Measurements from ENCODE around the gene CARNS1.

Gene CARNS1

GRCh38 chr11:67409261-67409666 lies 6.2 kb upstream of the CARNS1 start:
- H3K4me2 ChIP-seq (ENCODE audit: low read depth, low read length, poor library complexity, severe bottlenecking) = peak overlapping the region; percentile 48

GRCh38 chr11:67409781-67410368 lies 5.6 kb upstream of the CARNS1 start:
- H3K9me3 ChIP-seq (ENCODE audit: insufficient read depth, low read length) = no peaks in the 10 kb centered on the region
- H4K20me1 ChIP-seq (ENCODE audit: low read depth, low read length) = no peaks in the 10 kb centered on the region
- no peaks in the 10 kb centered on the region for H3K36me3 ChIP-seq (ENCODE audit: low read length)
- peaks cover 31% of the 10 kb centered on the region for H3F3A ChIP-seq (ENCODE audit: insufficient read depth)
- peak overlapping the region; percentile 88 for H3K27ac ChIP-seq (ENCODE audit: low read depth, low read length)
- no peak overlapping the region for H2AFZ ChIP-seq (ENCODE audit: low read depth, low read length, severe bottlenecking)
- peak overlapping the region; percentile 48 for H3K4me2 ChIP-seq (ENCODE audit: low read depth, low read length, poor library complexity, severe bottlenecking)
- TF ChIP-seq CTCF (IDR thresholded peaks at IDR 0.05; ENCODE audit: insufficient read depth, low read length, poor library complexity, severe bottlenecking) (no peak), EZH2phosphoT487 (conservative IDR thresholded peaks at IDR 0.05; ENCODE audit: low read length) (no peak)
- H3K4me3 ChIP-seq (ENCODE audit: insufficient read depth, low read length, poor library complexity, severe bottlenecking) = peak overlapping the region; percentile 23
- H3K9ac ChIP-seq (ENCODE audit: low read length) = peak overlapping the region; percentile 57
- no peaks in the 10 kb centered on the region for H3K9me2 ChIP-seq (replicated peaks; ENCODE audit: insufficient read depth, low read length)
- no peaks in the 10 kb centered on the region for H3K79me2 ChIP-seq (ENCODE audit: insufficient read depth, low read length)
- H3K27me3 ChIP-seq (ENCODE audit: low read length) = no peaks in the 10 kb centered on the region

More at GRCh38 chr11:67409261-67409666, 6.2 kb upstream of the CARNS1 start:
- Histone ChIP-seq H3K27ac (ENCODE audit: low read depth, low read length) (peak overlapping the region; percentile 88), H3K9me2 (replicated peaks; ENCODE audit: insufficient read depth, low read length) (no peaks in the 10 kb centered on the region), H3K9ac (ENCODE audit: low read length) (peak overlapping the region; percentile 57), H3K36me3 (ENCODE audit: low read length) (no peaks in the 10 kb centered on the region), H3F3A (ENCODE audit: insufficient read depth) (peaks cover 36% of the 10 kb centered on the region), H3K4me3 (ENCODE audit: insufficient read depth, low read length, poor library complexity, severe bottlenecking) (peak overlapping the region; percentile 23), H2AFZ (ENCODE audit: low read depth, low read length, severe bottlenecking) (no peak overlapping the region), H3K79me2 (ENCODE audit: insufficient read depth, low read length) (no peaks in the 10 kb centered on the region), H3K27me3 (ENCODE audit: low read length) (no peaks in the 10 kb centered on the region), H3K9me3 (ENCODE audit: insufficient read depth, low read length) (no peaks in the 10 kb centered on the region), H4K20me1 (ENCODE audit: low read depth, low read length) (no peaks in the 10 kb centered on the region)
- TF ChIP-seq CTCF (IDR thresholded peaks at IDR 0.05; ENCODE audit: insufficient read depth, low read length, poor library complexity, severe bottlenecking) = no peak
- TF ChIP-seq EZH2phosphoT487 (conservative IDR thresholded peaks at IDR 0.05; ENCODE audit: low read length) = no peak

GRCh38 chr11:67410369-67410831 lies 5.1 kb upstream of the CARNS1 start:
- Histone ChIP-seq H3K9ac (ENCODE audit: low read length) (no peak overlapping the region), H3K27ac (ENCODE audit: low read depth, low read length) (no peak overlapping the region), H3K36me3 (ENCODE audit: low read length) (no peaks in the 10 kb centered on the region), H2AFZ (ENCODE audit: low read depth, low read length, severe bottlenecking) (no peak overlapping the region), H3K9me3 (ENCODE audit: insufficient read depth, low read length) (no peaks in the 10 kb centered on the region), H3F3A (ENCODE audit: insufficient read depth) (peaks cover 31% of the 10 kb centered on the region), H3K79me2 (ENCODE audit: insufficient read depth, low read length) (no peaks in the 10 kb centered on the region), H3K9me2 (replicated peaks; ENCODE audit: insufficient read depth, low read length) (no peaks in the 10 kb centered on the region), H4K20me1 (ENCODE audit: low read depth, low read length) (no peaks in the 10 kb centered on the region), H3K4me2 (ENCODE audit: low read depth, low read length, poor library complexity, severe bottlenecking) (no peak overlapping the region), H3K27me3 (ENCODE audit: low read length) (no peaks in the 10 kb centered on the region), H3K4me3 (ENCODE audit: insufficient read depth, low read length, poor library complexity, severe bottlenecking) (no peak overlapping the region)
- TF ChIP-seq CTCF (IDR thresholded peaks at IDR 0.05; ENCODE audit: insufficient read depth, low read length, poor library complexity, severe bottlenecking) (no peak), EZH2phosphoT487 (conservative IDR thresholded peaks at IDR 0.05; ENCODE audit: low read length) (no peak)

Data from SU-DHL-6 (cell line).